Small intestine (tissue), 7 donors: ENCODE results near the gene HIGD1A. TPM values are rescaled to one million over a fixed set of nuclear protein-coding genes. Genes with fewer than 3 reads are reported as not detected.
A peak's percentile ranks its signal among the peaks of the same experiment; 100 is the strongest.

Experiments used
- DNase-seq, 2 donors: peaks; one replicate each; pipeline versions ENCODE4 v3.0.0 to v3.0.0-alpha.2; 2013
- FAIRE-seq: peaks from 2 replicates; lab custom pipeline; 2012; peaks lifted over from hg19 to GRCh38; lab: Jason Lieb, UNC
- H3K27ac ChIP-seq, 3 donors: one replicate each; pipeline ENCODE4 v1.5.1; 2013; ENCODE audit warnings: low read length in 2 of 3, mild to moderate bottlenecking in 2 of 3, control low read depth in 1 of 3, inconsistent platforms in 1 of 3, low read depth in 1 of 3, moderate library complexity in 1 of 3
- H3K27me3 ChIP-seq, 3 donors: one replicate each; pipeline ENCODE4 v1.6.1; 2013; ENCODE audit warnings: low read length in 3 of 3, inconsistent platforms in 1 of 3; ENCODE audit not compliant: control insufficient read depth in 3 of 3, insufficient read depth in 3 of 3
- H3K36me3 ChIP-seq, 3 donors: one replicate each; pipeline ENCODE4 v1.6.1; 2013; ENCODE audit warnings: low read length in 3 of 3, inconsistent platforms in 1 of 3, low read depth in 1 of 3, mild to moderate bottlenecking in 1 of 3, moderate library complexity in 1 of 3; ENCODE audit not compliant: control insufficient read depth in 3 of 3, insufficient read depth in 2 of 3
- H3K4me1 ChIP-seq, 3 donors: one replicate each; pipeline ENCODE4 v1.6.1; 2013; ENCODE audit warnings: low read length in 2 of 3, inconsistent platforms in 1 of 3, low read depth in 1 of 3, mild to moderate bottlenecking in 1 of 3, moderate library complexity in 1 of 3; ENCODE audit not compliant: control insufficient read depth in 3 of 3, insufficient read depth in 2 of 3
- H3K4me3 ChIP-seq, 3 donors: one replicate each; pipeline ENCODE4 v1.5.1; 2013; ENCODE audit warnings: low read length in 3 of 3, control low read depth in 1 of 3, inconsistent platforms in 1 of 3, low read depth in 1 of 3, mild to moderate bottlenecking in 1 of 3, moderate library complexity in 1 of 3
- H3K9me3 ChIP-seq, 2 donors: one replicate each; pipeline ENCODE4 v1.6.1; 2013; ENCODE audit warnings: low read depth in 1 of 2, low read length in 1 of 2; ENCODE audit not compliant: control insufficient read depth in 2 of 2, insufficient read depth in 1 of 2
- WGBS, 3 donors: extraction: QIAGEN DNeasy Blood & Tissue Kit; methylation state at CpG; one replicate each; pipeline ENCODE4 v1.1.7; 2013; 5-methylcytosine and 5-hydroxymethylcytosine counted together
- polyA plus RNA-seq, 4 donors: library from polyadenylated mRNA; stranded (reverse) in 3 of 4; unstranded in 1 of 4; fragments of 200-250 nt in 3 of 4; fragments of 120-200 nt in 1 of 4; gene quantifications; one replicate each; pipeline versions ENCODE4 v1.2.1 to v1.2.3, GENCODE V29; 2013
- donor health status: healthy with polysubstance abuse.
- donor health status: control.
- donor health status: control.
- donor health status: Bipolar disorder and iron deficiency.
- donor health status: healthy.

The HIGD1A gene
- polyA plus RNA-seq, 4 donors = 118 to 333 (median 255) TPM

DNA sequence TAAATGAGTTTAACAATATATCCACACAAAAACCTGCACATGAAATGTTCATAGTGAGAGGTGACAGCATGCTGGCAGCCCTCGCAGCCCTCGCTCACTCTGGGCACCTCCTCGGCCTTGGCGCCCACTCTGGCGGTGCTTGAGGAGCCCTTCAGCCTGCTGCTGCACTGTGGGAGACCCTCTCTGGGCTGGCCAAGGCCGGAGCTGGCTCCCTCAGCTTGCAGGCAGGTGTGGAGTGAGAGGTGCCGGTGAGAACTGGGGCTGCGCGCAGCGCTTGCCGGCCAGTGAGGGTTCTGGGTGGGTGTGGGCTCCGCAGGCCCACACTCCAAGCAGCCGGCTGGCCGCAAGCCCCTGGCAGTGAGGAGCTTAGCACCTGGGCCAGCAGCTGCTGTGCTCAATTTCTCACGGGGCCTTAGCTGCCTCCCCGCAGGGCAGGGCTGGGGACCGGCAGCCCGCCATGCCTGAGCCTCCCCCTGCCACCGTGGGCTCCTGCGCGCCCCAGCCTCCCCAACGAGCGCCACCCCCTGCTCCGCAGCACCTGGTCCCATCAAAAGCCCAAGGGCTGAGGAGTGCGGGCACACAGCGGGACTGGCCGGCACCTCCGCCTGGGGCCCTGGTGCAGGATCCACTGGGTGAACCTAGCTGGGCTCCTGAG, 34.7 kb downstream of the HIGD1A start:
- H3K27ac ChIP-seq = no peak overlapping the region
- no peaks in the 10 kb centered on the region for H3K36me3 ChIP-seq
- H3K4me1 ChIP-seq = peaks cover 0 to 5% (median 0%) of the 10 kb centered on the region in 3 donors
- FAIRE-seq (no peak), DNase-seq (no peak)
- 94 to 95% (median 94%) methylated on average over 23 to 28 of the region's 28 CpGs for WGBS, 3 donors
- peaks cover 0 to 6% (median 0%) of the 10 kb centered on the region in 3 donors for H3K27me3 ChIP-seq
- H3K9me3 ChIP-seq = peaks cover 0 to 2% of the 10 kb centered on the region in 2 donors
- H3K4me3 ChIP-seq = no peak overlapping the region

DNA sequence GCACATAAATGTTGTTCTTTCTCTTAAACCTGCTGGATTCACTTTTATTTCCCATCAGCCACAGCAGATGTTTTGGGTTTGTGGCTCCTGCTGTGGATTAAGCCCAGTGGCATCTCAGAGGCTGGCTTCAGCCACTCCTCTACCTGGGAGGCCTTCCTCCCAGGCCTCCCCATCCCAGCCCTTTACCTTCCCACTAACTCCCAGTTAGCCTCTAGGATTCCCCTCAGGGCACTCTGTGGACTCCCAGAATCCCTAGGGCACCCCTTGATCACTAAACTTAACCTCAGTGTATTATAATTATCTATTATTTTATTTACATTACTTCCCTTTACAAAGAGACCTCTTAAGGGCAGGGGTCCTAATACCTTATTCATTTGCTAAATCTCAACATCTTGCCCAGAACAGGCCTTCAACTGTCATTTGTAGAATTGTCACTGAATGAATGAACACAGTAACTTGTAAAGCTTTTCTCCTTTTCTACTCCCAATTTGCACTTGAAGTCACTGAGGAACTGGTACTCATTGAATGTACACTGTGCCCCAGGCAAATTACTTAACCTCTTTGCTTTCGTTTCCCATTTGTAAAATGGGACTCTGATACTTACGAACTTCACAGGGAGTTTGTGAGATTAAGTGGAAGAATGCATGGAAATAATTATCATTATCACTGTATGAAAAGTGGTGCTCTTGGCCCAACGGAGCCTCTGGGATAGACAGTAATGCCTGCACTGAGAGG, 39.6 kb downstream of the HIGD1A start:
- Histone ChIP-seq H3K27ac (no peak overlapping the region), H3K27me3 (no peaks in the 10 kb centered on the region), H3K4me1 (no peaks in the 10 kb centered on the region), H3K9me3 (peaks cover 0 to 4% of the 10 kb centered on the region in 2 donors), H3K36me3 (no peaks in the 10 kb centered on the region), H3K4me3 (no peak overlapping the region)
- DNase-seq (no peak), FAIRE-seq (no peak)
- WGBS, 3 donors = 81 to 91% (median 82%) methylated on average over 3 of the region's 3 CpGs

DNA sequence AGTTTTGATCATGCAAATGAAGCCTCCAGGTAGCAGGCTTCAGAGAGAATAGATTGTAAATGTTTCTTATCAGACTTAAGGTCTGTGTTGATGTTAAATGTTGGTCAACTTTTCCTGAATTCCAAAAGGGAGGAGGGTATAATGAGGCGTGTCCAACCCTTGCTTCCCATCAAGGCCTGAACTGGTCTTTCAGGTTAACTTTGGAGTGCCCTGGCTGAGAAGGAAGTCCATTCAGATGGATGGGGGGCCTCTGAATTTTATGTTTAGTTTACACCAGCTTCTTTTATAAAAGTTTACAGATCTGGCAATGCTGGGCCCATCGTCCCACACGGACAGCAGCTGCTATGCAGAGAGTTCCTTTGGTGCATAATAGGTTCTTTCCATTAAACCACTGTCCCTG, 40.2 kb downstream of the HIGD1A start:
- FAIRE-seq = no peak
- DNase-seq = no peak
- no peaks in the 10 kb centered on the region for H3K27me3 ChIP-seq
- no peak overlapping the region for H3K27ac ChIP-seq
- H3K9me3 ChIP-seq = peaks cover 0 to 4% of the 10 kb centered on the region in 2 donors
- no peaks in the 10 kb centered on the region for H3K4me1 ChIP-seq
- WGBS, 3 donors = 78 to 86% (median 86%) methylated on average over 3 of the region's 3 CpGs
- no peak overlapping the region for H3K4me3 ChIP-seq
- no peaks in the 10 kb centered on the region for H3K36me3 ChIP-seq

GRCh38 chr3:42763021-42763420, 41.3 kb downstream of the HIGD1A start:
- no peak overlapping the region for H3K27ac ChIP-seq
- H3K36me3 ChIP-seq = no peaks in the 10 kb centered on the region
- 51 to 82% (median 55%) methylated on average over 2 of the region's 2 CpGs for WGBS, 3 donors
- H3K27me3 ChIP-seq = no peaks in the 10 kb centered on the region
- no peaks in the 10 kb centered on the region for H3K4me1 ChIP-seq
- H3K9me3 ChIP-seq = peaks cover 0 to 4% of the 10 kb centered on the region in 2 donors
- H3K4me3 ChIP-seq = no peak overlapping the region
- DNase-seq (no peak), FAIRE-seq (no peak)

DNA sequence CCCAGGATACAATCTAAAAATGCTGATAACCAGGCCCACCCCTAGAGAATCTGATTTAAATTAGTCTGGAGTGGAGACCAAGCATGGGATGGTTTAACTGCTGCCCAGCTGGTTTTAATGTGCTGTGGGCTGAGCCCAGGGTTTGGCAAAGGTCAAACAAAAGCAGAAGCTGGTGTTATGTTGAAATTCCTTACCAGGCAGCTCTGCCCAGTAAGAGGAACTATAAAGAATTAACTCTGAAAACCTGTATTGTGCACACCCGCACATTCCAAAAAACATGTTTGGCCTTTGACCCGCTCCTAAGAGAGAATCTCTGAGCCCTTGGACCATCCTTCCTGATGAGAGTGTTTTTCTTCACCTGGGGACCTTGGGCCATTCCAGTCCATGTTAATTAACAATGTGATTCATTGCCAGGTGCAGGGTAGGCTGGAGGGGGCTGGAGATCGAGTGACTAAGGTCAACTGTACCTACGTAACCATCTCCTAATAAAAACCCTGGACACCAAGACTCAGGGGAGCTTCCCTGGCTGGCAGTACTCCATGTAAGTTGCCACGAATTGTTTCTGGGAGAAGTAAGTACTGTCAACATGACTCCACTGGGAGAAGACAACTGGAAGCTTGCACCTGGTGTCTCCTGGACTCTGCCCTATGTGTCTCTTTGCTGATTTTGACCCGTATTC, 42.1 kb downstream of the HIGD1A start:
- FAIRE-seq = no peak

GRCh38 chr3:42758126-42758525, 46.2 kb downstream of the HIGD1A start:
- 82 to 89% (median 86%) methylated on average over 11 of the region's 11 CpGs for WGBS, 3 donors
- no peak for DNase-seq
- FAIRE-seq = no peak

More for the DNA sequence above, 42.1 kb downstream of the HIGD1A start:
- WGBS, 3 donors = 55 to 74% (median 64%) methylated on average over 6 of the region's 6 CpGs
- no peak for DNase-seq
- Histone ChIP-seq H3K9me3 (peaks cover 0 to 4% of the 10 kb centered on the region in 2 donors), H3K4me3 (no peak overlapping the region), H3K27me3 (no peaks in the 10 kb centered on the region), H3K4me1 (peaks cover 0 to under 1% (median 0%) of the 10 kb centered on the region in 3 donors), H3K27ac (peak overlapping the region in 1 of 3 donors; percentile 12), H3K36me3 (no peaks in the 10 kb centered on the region)

DNA sequence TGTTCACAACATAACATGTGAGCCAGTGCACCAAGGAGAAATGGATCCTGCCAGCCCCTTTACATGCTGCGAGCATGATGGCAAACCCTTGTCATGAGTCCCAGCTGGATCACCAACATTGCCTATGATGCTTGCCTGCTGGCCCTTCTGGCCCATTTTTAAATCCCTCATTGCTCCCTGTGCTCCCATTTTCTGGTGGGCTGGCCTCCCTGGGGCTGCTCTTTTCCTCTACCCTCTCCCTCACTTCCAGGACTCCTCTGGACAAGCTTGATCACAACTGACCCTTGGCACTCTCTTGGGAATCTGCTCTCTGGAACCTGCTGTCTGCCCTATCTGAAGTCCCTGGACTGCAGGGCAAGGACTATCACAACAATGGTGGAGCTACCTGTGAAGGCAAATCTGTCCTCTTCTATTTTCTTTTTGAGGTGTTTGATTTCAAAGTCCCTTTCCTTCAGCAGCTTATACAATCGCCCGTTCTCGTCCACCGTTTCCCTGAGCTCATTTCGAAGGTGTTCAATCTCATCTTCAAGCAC, 47.5 kb downstream of the HIGD1A start:
- Histone ChIP-seq H3K9me3 (peaks cover 0 to 5% of the 10 kb centered on the region in 2 donors), H3K27me3 (no peaks in the 10 kb centered on the region), H3K4me3 (no peak overlapping the region), H3K27ac (peak overlapping the region in 2 of 3 donors; percentile 71 to 80), H3K36me3 (no peaks in the 10 kb centered on the region), H3K4me1 (peaks cover 0 to 17% (median 4%) of the 10 kb centered on the region in 3 donors)
- FAIRE-seq (no peak), DNase-seq (peak; percentile 35 to 82)
- WGBS, 3 donors = 69 to 86% (median 82%) methylated on average over 6 of the region's 6 CpGs

More at GRCh38 chr3:42758126-42758525, 46.2 kb downstream of the HIGD1A start:
- H3K9me3 ChIP-seq = peaks cover 0 to 9% of the 10 kb centered on the region in 2 donors
- no peak overlapping the region for H3K27ac ChIP-seq
- no peaks in the 10 kb centered on the region for H3K36me3 ChIP-seq
- no peaks in the 10 kb centered on the region for H3K27me3 ChIP-seq
- peaks cover 0 to 17% (median 4%) of the 10 kb centered on the region in 3 donors for H3K4me1 ChIP-seq
- H3K4me3 ChIP-seq = no peak overlapping the region
